CD4-positive, alpha-beta T cell treated with Interleukin-17A for 4 hours (primary cell): ENCODE data around the gene PGC.

Source experiments
- DNase-seq: peaks from one replicate; pipeline ENCODE4 v3.0.0-alpha.2; 2020; ENCODE audit warnings: mixed read lengths

PGC gene

DNA sequence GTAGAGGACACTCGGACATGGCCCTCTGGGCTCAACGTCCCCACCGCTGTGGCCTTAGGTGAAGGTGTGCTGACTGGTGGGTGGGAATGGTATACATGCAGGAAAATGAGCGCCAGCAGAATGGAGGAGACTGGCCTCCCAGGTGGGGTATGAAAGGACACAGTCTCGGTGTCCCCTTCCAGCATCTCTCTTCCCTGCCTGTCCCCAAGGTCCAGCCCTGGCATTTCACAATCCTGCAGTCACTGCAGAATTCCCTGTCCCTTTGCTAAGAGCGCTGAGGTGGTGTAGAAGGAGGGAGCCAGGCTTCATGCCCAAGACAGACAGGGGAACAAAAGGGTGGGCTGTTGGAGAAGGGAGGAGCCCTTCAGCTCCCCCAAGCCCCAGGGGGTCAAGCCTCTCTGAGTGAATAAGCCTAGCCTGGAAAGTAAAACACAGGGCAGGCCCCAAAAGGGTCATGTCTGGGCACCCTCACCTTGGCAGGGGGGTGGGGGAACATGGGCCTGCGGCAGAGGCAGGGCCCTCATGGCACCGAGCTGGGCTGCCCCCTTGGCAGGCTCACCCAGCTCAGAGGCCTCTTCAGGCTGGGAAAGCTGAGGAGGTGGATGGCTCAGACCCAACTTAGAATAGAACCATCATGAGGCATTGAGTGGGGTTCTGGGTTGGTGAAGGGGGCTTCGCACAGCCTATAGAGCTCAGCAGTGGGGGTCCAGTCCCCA, 35.7 kb downstream of the PGC start:
- DNase-seq, result no peak

- no peak for DNase-seq
Observed at GRCh38 chr6:41709375-41709774, 37.8 kb downstream of the PGC start.

GRCh38 chr6:41708856-41709255, 38.3 kb downstream of the PGC start:
- DNase-seq, result no peak

GRCh38 chr6:41707565-41708200, 39.5 kb downstream of the PGC start:
- peak; percentile 65 for DNase-seq

DNA sequence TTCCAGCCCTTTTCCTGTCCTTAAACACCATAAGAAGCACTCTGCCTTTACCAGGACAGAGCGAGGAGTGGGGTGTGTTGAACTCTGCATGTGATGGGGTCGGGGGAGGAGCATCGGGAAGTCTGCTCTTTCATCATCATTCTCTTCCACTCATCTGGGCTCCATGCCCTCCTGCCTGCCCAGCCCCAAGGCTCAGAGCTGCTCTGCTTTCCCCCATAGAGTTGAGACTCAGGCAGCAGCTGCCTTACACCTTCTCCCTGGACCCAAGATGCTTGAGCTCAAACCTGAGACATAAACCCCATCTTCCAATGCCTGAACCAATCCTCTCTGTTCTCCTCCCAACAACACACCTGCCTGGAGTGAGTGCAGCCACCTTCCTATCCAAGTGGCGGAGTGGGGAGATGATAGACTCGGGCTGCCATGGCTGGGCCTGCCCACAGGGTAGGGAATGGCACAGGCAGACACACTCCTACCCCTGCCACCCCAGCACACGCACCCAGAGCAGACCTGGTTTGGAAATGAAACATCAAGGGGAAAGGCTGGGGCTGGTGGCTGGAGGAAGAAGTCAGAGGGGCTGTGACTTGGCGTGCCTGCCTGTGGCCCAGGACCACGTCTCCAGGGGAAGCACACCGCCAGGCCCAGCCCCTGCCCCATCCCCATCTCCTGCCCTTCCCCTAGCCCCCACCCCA, 40.2 kb downstream of the PGC start:
- DNase-seq, result no peak

DNA sequence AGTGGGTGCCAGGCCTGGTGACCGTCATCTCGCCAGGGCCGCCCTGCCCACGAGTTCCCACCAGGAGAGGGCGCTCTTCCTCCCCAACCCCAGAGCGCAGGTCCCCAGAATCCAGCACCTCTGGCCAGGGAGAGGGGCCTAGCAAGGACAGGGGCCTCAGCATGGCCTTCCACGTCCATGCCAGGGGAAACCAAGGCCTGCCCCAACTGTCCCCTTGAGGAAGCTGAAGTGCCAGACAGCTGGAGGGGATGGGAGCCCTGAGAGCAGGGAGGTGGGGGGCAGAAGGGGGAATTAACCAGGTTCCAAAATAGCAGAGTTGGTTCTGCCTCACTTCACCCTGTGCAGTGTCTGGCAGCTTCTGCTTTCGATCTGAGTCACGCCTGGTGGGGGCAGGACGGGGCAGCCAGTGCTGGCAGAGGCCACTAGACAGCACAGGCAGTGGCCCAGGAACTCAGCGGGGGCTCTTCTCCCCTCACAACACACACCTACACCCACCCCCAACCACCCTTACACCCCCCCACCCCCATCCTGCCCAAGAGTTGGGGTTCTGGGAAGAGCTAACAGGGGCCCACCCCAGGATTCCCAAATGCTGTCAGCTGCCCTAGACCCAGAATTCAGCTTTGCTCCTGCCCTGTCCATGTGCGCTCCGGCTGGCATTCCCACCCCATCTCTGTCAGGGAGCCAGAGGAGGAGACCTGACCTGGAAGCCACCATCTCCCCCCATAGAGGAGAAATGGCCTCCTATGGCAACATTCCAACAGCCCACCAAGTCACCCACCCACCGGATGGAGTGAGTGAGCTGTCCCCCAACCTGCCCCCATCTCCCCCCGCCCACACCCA, 41.0 kb downstream of the PGC start:
- DNase-seq, result peak; percentile 49

- no peak for DNase-seq
Observed at GRCh38 chr6:41705311-41705995, 41.7 kb downstream of the PGC start.

- no peak for DNase-seq
Observed at GRCh38 chr6:41704656-41705310, 42.4 kb downstream of the PGC start.

- DNase-seq, result no peak
Observed at GRCh38 chr6:41704028-41704427, 43.2 kb downstream of the PGC start.

DNA sequence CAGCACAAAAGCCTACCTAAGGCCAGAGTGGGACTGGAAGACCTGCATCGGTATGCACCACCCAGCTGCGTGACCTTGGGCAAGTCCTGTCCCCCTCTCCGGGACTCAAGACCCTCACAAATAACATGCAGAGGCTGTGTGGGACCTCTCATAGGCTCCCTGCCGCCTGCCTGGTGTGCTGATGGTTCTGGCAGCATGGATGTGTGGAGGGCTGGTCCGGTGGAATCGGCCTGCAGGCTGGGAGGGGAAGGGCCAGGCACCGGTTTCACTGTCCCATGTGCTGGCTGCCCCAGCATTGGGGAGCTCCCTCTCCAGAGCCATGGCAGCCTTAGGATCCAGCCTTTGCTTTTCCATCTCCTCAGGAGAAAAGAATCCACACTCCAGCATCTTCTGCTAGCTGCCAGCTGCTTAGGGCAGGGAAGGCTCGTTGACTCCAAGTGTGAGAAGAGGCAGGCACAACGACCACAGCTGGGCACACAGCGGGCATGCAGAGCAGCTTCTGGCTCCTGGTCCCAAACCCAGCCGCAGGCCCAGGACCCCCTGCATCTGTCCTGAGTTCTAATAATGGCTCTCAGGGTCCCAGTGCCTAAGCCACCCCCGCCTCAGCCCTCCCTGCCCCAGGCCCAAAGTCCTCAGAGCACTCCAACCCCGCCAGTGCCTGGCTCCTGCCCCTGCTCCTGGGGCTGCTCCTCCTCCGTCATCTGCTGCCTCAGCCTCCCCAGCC, 44.3 kb downstream of the PGC start:
- DNase-seq, result no peak

DNA sequence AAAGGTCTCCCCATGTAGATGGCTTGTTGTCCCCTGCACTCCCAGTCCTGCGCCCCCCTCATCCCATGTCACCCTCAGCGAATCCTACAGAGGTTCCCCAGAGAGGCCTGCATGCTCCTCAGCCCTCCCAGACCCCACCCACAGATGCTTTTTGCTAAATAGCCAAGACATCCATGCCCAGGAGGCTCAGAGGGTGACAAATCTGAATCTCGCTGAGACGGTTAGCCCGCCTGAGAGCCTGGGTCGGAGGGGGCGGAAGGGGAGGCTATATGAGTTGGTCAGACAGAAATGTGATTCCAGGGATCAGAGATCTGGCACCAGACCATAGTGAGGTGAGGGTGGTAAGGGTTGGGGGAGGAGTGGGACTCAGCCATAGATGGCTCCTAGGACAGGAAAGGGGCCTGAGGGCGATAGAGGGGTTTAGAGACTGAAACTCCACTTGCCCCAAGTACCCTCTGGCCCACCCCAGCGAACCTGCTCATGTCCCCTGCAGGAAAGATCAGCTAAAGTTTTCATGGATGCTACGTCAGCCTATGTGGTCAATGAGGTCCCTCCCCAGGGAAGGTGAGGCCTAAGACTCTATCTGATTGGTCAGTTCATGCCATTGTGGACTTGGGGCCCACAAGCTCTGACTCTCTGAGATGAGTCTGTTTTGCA, 45.0 kb downstream of the PGC start:
- no peak for DNase-seq

- no peak for DNase-seq
Observed at GRCh38 chr6:41700463-41701347, 46.5 kb downstream of the PGC start.

DNA sequence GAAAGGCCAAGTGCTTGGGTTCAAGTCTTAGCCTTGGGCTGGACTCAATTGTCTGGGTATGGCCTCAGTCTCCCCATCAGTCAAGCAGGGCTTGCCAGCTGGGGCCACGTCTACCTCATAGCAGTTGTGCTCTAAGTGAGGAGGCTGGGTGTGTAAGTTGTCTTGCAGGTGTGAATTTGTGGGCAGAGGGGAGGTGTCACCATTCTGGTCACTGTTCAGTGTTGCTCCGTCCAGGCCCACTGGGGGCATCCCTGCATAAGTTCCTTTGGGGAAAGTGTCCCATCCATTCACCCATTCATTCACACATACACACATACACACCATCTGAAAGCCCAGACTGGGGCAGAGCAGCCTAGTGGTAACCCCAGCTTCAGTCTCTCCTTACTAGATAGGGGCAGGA, 48.1 kb downstream of the PGC start:
- DNase-seq, result no peak

- no peak for DNase-seq
Observed at GRCh38 chr6:41697861-41698781, 49.1 kb downstream of the PGC start.

DNA sequence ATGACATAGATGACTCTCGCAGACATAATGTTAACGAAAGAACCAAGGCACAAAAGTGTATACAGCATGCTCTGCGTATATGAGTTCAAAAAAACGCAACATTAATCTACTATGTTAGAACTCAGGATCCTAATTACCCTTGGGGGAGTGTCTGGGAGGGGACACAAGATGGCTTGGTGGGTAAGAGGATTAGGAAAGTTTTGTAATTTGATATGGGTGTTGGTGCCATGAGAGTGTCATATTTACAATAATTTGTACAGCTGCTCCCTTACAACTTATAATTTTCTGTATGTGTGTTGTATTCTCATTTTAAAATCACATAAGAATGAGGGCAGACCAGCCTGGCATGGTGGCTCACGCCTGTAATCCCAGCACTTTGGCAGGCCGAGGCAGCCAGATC, 50.4 kb downstream of the PGC start:
- DNase-seq, result no peak

GRCh38 chr6:41695825-41696224, 51.4 kb downstream of the PGC start:
- no peak for DNase-seq

DNA sequence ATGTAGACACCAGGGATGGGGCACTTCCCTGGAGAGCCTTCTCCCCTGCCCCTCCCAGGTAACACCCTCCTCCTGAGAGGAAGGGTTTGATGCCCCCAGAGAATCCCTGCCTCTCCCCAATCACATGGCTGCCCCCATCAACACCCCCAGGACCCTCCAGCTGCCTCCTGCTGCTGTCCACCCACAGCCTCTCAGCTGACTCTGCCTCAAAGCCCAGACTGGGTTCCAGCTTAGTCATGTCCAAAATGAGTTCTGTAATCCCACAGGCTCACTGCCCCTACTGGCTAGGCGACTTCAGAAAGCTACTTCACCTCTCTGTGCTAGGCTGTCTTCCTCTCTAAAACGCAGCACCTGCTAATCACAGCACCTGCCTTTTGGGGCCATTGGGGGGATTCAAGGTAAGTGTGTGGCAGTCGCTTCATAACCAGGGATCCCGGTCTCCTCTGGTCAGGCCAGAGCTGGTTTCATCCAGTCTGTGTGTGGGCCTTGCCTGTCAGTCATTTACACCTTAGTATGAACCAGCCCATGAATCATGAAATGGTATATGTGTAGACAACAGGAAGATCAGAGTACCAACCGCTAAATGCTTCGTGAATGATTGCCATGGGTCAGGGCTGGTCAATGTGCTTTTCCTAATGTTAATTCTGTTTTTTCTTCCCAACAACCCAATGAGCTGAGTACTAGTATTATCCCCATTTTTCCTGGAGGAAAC, 52.2 kb downstream of the PGC start:
- DNase-seq, result no peak
